Myocyte (in vitro differentiated cells): Measurements from ENCODE around the gene FOXL2NB. TPM values are rescaled to one million over a fixed set of nuclear protein-coding genes. Genes with fewer than 3 reads are reported as not detected.
"Not testable (repeated sequence)": the region's sequence is repeated elsewhere in the genome, so short reads cannot be mapped to it uniquely, and the experiment has no call there.

Source experiments
- DNase-seq: peaks from one replicate; pipeline ENCODE4 v3.0.0-alpha.2; 2012; ENCODE audit warnings: low read depth
- polyA plus RNA-seq: library from polyadenylated mRNA; unstranded; fragments of >200 nt; gene quantifications from one replicate; pipeline ENCODE4 v1.2.1, GENCODE V29; 2012; ENCODE audit warnings: missing spikeins
- total RNA-seq: library from RNA; depleted of rRNA; stranded (reverse); fragments of >200 nt; gene quantifications from 2 replicates; pipeline ENCODE4 v1.2.3, GENCODE V29; 2014

FOXL2NB gene
- 3.2 and 3.3 TPM in 2 replicates for total RNA-seq
- polyA plus RNA-seq: 1.8 TPM

DNA sequence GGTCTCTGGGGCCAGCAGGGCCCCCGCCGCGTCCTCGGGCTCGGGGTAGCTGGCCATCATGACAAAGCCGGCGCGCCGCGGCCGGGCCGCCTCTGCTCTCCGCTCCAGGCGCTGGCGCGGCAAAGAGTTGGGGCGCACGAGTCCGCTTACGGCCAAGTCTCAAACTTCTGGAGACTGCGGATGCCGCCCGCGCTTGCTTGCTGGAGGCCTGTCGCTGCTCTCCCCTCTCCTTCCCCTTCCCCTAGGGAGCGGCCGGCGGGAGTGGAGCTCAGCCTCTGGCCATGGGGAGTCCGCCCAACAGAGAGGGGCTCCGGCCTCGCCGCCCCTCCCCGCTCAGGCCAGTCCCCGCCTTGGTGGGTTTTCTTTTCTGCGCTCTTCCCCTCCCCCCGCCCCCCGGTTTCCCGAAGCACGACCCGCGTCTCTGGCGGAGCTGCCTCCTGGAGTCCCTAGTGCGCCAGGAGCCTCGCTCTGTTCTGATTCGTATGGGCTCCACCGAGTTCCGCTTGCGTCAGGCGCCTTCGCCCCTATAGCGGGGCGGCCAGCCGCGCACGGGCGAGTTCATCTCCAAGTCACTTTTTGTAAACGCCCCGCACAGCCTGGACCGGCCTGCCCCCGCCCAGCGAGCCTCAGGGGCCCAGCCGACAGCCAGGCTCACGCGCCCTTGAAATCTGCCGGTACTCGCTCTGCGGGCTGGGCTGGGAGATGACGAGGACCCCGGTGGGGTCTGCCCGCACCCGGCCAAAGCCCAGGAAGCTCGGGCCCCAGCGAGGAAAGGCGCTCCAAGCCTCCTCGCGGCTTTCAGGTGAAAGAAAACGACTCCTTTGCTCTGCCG, at the start of gene FOXL2NB, which contains the start of gene FOXL2:
Gene FOXL2NB, plus strand, starts transcription at position 555 of the 832 bp plus-strand sequence. Its CDS starts 148 bp downstream, at position 703.
Gene FOXL2, minus strand, starts transcription at position 475 of the 832 bp plus-strand sequence. Its CDS starts 415 bp downstream, at position 60.
- peak; percentile 73 for DNase-seq

DNA sequence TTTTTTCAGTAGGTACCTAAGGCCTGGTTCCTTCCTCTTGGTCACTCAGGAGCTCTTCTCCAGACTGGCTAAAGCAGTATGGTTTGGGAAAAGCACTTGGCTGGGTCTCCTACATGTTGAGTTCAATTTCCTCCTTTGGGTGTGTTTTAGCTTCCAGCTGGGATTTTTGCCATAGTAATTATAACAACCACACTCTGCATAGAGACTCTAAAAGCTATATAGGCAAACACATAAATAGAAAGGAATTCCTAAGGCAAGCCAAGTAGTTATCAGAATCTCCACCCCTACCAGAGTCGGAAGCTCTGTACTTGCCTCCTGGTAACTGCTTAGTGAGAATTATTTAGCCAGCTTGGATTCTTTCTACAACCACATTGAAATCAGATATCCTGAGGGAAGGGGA, 48.7 kb upstream of the FOXL2NB start:
- DNase-seq: peak; percentile 26

DNA sequence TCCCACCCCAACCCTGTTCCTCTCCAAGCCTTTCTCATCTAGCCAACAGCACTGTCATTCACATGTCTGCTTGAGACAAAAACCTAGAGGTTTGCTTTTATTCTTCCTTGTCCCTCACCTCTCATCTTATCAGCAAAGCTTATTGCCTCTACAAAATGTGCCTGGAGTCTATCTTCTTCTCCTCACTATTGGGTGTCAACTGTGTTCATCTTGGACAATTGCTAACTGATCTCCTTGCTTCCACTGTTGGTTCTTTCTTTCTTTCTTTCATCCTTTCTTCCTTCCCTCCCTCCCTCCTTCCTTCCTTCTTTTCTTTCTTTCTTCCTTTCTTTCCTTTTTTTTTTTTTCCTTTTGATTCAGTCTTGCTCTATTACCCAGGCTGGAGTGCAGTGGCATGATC, 48.3 kb upstream of the FOXL2NB start:
- DNase-seq: no peak

DNA sequence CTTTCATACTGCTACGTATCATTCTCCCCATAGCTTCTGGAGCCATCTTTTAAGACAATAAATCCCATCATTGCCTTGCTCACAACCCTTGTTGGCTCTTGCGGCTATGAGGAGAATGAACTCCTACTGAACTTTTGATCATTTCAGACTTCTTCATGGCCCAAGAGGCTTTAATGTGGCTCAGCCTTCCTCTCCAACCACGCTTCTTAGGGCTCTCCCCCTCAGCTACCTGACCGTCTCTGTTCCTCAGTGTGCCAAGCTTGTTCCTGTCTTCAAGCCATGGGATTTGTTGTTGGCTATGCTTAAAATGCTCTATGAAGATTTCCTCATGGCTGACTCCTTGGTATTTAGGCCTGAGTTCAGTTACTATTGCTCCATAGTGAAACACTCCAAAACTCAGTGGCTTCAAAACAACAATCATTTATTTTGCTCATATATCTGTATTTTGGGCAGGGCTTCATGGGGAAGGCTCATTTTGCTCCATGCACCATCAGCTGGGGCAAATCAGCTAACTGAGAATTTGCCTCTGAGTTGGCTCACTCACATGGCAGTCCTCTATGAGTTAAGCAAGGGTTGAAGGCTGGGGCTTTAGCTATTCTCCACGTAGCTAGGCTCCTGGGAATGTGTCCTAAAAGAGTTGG, 47.5 kb upstream of the FOXL2NB start:
- no peak for DNase-seq

DNA sequence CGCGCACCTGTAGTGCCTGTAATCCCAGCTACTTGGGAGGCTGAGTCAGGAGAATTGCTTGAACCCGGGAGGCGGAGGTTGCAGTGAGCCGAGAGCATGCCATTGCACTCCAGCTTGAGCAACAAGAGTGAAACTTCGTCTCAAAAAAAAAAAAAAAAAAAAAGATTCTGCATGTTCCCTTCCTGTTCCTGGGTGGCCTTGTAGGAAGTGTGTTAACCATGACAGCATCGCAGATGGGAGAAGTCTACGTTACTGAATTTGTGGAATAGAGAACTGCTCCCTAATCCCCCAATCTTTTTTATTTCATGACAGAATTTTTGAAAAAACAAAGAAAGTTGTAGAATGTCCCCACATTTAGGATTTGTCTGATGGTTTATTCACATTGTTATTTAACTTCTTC, 45.5 kb upstream of the FOXL2NB start:
- DNase-seq: no peak

DNA sequence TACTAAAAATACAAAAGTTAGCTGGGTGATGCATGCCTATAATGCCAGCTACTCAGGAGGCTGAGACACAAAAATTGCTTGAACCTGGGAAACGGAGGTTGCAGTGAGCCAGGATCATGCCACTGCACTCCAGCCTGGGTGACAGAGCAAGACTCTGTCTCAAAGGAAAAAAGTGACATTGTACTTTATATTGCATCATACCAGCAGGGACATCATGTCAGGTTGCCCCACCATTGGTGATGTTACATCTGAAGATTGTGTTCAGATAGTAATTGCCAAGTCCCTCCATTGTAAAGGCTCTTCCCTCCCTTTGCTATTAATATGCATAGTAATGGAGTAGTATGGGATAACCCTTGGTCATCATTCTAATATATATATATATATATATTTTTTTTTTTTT, 44.8 kb upstream of the FOXL2NB start:
- no peak for DNase-seq

DNA sequence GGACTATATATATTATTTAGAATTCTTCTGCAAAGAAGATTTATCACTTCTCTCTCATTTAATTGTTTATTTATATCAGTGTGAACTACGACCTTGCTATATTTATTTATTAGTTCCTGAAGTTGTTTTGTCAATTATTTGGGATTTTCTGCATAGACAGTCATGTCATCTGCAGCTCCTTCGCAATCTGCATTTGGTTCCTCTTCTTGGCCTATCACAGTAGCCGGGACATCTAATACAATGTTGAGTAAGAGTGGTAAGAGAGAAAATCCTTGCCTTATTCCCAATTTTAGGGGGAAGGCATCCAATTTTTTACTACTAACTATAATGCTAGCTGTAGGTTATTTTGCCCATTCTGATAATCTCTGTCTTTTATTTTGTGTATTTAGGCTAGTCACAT, 39.5 kb upstream of the FOXL2NB start:
- DNase-seq: no peak

DNA sequence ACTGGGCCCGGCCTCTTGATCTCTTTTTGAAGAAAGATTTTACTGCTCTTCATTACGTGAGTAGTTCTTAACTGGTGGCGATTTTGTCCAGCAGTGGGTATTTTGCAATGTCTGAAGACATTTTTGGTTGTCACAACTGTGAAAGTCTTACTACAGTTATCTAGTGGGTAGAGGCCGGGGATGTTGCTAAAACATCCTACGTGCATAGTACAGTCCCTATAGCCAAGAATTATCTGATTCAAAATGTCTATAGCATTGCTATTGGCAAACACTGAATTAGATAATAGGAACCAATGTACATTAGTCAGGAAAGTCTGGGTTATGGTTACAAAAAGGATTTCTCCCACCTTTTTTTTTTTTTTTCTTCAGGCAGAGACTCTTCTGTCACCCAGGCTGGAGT, 38.2 kb upstream of the FOXL2NB start:
- no peak for DNase-seq

DNA sequence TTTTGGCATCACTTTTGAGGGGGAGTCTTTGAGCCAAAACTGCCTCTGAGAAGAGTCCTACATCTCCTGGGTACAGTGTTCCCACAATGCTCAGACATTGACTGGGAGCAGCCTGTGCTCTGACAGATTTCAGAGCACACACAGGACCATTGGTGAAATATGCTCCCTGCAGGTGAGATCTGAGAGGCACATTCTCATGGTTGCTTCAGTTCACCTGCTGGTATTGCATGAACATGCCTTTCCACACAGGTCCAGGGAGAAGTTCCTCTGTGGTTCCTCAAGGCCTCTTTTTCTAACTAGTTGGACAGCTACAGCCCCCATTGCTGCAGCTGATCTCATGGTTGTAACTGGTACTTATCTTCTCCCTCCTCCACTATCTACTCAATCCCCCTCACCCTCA, 37.1 kb upstream of the FOXL2NB start:
- DNase-seq: no peak

DNA sequence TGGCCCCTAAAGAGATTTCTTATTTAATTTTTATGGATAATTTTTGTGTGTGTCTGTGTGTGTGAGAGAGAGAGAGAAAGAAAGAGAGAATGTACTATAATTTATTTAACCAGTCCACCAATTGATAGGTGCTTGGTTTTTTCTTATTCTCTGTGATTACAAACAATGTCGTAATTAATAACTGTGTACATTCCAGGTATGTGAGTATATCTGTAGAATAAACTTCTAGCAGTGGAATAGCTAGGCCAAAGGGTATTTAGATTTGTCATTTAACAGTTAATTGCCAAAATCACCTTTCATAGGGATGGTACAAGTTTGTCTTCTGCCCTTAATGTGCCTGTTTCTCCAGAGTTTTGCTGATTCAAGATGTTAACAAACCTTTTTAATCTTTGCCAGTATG, 35.4 kb upstream of the FOXL2NB start:
- no peak for DNase-seq

DNA sequence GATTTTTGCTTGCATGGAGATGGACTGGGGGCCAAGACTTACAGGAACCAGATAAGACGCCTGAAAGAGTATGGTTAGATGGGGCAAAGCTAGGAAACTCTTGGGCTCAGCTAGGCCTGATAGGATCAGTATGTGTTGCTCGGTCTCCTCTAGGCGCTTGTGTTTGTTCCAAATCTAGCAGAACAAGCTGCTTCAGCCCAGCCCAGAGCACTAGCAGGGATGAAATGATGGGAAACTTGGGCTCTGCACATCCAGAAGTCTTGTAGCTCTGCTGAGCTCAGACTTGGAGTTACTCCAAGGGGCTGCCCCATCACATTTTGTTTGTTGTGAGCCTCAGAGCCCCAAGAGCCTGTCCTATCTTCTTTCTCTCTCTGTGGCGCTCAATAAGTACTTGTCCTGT, 34.8 kb upstream of the FOXL2NB start:
- no peak for DNase-seq

DNA sequence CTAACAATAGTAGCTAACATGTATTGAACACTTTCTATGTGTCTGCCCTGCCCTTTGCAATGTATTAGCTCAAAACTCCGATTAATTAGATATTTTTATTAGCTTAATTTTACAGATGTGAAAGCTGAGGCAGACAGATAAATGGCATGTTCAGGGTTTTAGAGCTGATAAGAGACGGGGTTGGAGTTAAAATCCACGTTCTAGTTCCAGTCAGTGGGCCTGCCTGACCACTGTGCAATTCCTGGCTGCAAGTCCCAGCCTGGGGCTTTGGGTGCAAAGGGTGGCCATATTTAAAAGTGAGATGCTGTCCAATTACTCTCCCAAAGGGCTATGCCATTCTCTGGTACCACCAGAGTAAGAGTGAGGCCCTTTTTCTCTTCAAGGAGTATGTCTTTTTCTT, 33.3 kb upstream of the FOXL2NB start:
- DNase-seq: no peak

DNA sequence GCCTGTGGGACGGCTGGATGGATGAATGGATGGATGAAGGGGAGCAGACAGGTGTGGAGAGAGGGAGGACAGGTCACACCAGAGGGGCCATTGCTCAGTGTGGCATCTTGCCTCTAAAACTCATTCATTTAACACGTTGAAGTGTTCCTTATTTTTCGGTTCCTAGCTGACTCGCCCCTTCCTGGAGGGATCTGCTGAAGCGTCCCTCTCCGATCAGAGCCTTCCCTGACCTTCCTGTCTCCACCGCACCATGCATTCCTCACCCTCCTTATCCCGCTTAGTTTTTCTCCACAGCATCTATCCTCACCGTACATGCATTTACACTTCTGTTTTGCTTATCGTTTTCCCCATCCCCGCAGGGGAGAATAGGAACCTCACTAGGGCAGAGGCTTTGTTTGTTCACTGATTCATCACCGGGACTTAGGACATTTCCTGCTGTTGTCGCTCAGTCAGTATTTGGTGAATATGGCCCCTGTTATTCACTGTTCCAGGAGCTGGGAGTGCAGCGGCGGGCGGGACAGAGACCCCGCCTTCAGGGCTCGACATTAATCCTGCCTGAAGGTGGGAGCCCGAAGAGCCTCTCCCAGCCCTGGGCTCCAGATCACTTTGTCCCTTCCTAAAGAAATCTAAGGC, 32.0 kb upstream of the FOXL2NB start:
- DNase-seq: no peak

DNA sequence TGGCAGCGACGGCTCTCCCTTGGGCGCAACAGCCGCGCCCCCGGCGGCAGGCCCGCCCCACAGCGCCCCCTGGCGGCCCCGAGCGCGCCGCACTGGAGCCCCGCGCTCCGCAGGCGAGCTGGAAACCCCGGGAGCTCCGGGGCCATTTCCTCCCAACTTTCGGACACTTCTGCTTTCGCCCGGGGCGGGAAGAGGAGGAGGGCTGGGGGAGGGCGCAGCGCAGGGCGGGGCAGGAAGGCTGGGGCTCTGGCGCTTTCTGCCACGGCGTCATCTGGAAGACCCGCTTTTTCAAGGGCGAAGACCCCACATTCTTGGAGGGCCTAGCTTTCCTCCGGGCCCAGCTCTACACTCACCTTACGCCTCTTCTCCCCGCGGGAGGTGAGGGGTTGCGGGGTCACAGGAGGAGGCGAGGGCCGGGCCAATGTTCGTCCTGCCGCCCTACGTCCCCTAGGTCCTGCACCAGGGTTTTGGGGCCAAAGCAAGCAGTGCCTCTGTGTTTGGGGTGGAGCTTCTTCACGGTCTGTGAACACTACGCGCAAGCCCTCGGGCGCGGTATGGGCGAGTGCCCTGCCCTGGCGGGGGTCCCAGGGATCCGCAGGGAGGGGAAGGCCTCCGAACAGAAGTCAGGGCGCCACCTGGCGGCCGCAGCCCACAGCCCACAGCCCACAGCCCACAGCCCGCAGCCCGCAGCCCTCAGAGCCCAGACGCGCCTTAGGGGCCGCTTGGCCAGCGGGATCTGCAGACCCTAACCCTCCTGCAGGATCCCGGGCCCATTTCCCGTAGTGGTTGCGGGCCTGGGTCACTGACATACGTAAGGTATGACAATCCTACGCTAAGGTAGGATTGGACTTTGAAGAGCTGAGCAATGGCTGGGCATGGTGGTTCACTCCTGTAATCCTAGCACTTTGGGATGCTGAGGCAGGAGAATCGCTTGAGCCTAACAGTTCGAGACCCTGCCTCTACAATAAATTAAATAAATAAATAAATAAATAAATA, 31.2 kb upstream of the FOXL2NB start:
- peak; percentile 91 for DNase-seq

DNA sequence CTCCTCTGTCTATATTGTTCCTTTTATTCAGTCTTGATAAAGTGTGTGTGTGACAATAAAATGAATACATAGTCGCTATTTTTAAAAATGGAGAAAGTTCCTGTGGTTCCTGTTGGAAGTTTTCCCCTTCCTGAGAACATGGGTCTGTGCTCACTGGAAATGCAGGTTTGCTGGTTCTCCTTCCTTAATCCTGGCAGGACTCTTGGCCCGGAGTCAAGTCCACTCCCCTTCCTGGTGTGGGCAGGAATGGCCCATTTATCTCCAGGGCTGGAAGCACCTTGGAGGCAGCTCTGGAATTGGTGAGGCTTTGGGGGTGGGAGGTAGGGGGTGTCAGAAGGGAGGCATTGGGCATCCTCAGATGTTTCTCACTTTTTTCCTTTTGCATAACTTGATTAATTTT, 30.2 kb upstream of the FOXL2NB start:
- no peak for DNase-seq

DNA sequence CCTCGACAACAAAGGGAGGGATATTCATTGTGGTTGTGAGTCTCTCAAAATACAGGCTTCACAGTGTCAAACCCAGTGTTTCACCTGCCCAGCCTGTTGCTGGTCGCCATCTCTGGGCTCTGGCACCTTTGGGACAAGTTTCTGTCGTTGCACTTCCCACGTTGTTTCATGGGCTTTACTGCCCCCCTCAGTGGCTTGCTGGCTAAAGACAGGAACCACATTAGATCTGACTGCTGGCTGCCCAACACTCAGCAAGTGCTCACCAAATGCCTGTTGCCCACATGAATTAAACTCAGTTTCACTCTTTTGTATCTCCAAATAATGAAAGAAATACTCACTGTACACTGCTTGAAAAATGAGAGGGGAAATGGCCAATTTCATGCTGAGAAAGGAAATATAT, 27.7 kb upstream of the FOXL2NB start:
- DNase-seq: no peak

DNA sequence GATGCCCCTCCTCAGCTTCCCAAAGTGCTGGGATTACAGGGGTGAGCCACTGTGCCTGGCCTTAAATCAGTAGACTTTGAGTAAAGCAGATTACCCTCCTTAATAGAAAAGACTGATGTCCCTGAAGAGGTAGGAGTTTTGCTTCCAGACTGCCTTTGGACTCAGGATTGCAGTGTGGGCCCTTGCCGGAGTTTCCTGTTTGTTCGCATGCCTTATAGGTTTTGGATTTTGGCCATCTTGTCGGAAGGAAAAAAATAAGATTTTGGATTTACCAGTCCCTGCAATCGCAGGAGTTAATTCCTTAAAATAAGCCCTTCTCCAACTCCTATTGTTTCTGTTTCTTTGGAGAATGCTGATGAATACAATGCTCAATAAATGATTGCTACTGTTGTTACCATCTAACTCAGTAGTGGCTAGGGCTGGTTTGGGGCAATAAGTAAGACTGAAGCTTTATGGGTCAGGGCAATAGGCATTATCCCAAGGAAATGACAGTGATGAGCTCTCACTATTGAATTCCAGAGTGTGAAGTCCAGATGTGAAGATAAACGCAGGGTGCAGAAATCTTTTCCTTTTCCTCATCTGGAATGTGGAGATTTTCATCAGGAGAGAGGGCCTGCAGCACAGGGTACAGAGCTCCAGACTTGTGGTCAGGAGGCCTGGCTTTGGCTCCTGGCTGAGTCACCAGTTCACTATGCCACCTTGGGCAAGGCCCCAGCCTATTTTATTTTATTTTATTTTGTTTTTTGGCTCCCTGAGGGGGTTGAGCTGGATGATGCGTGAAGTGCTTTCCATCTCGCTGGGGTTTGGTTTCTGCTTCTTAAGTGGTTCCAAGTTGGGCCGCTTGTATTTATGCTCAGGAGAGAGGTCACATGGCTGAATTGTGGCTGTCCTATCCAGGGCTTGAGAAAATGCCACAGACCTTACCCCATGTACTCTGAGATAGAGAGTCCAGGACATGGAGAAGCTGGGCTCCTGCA, 25.4 kb upstream of the FOXL2NB start:
- DNase-seq: peak; percentile 62

DNA sequence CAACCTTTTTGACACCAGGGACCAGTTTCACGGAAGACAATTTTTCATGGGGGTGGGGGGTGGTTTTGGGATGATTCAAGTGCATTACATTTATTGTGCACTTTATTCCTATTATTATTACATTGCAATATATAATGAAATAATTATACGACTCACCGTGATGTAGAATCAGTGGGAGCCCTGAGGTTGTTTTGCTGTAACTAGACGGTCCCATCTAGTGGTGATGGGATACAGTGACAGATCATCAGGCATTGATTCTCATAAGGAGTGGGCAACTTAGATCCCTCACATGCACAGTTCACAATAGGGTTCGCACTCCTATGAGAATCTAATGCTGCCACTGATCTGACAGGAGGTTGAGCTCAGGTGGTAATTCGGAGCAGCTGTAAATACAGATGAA, 24.6 kb upstream of the FOXL2NB start:
- not testable (repeated sequence) for DNase-seq

DNA sequence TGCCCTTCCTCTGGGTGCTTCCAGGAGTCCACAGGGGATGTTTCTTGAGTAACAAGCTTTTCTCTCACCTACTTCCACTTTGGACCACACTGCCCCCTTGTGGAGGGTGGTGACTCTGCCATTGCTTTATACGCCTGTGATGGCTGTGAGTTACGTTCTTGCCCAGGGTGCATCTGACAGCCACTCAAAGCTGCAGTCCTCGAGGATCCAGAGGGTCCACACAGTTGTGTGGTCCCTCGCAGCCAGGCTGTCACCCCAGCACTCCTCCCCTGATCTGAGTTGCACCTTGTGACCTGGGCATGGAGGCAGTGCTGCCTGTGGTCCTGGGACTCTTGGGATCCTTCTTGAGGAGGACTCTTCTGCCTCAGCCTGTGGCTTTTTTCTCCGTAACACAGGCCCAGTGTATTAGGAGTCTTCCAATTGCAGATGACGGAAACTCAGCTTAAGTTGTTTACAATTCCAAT, 23.5 kb upstream of the FOXL2NB start:
- DNase-seq: peak; percentile 86
